ENCODE data around the gene SMARCAD1. TPM values are rescaled to one million over a fixed set of nuclear protein-coding genes. Genes with fewer than 3 reads are reported as not detected.

Gene SMARCAD1
- total RNA-seq, 2 experiments from 2014 or later, result 28.5 to 28.6 TPM

GRCh38 chr4:94298725-94299252, 91.1 kb downstream of the SMARCAD1 start:
- H3K4me3 Mint-ChIP-seq, result no peak overlapping the region
- H3K4me1 Mint-ChIP-seq (ENCODE audit: low read depth), result no peaks in the 10 kb centered on the region
- H3K27me3 Mint-ChIP-seq, result no peaks in the 10 kb centered on the region
- no peaks in the 10 kb centered on the region for H3K36me3 Mint-ChIP-seq (ENCODE audit: low read depth)
- intact Hi-C loops (cut with micrococcal nuclease), result no loop called here
- no peak for DNase-seq
- H3K9me3 Mint-ChIP-seq, result no peaks in the 10 kb centered on the region
- POLR2A ChIA-PET, result no interaction called here
- H3K27ac Mint-ChIP-seq, result no peak overlapping the region
- no peak for ATAC-seq
- TF ChIP-seq CTCF (IDR thresholded peaks at IDR 0.05), result no peak
- CTCF ChIA-PET, result interaction anchor here (1.8 kb wide), 1 partner anchor 108 kb away, joined by 5 read pairs; no protein-coding TSS in a partner anchor

- Mint-ChIP-seq H3K27ac (no peak overlapping the region), H3K27me3 (no peaks in the 10 kb centered on the region), H3K36me3 (ENCODE audit: low read depth) (no peaks in the 10 kb centered on the region), H3K9me3 (no peaks in the 10 kb centered on the region), H3K4me3 (no peak overlapping the region), H3K4me1 (ENCODE audit: low read depth) (no peaks in the 10 kb centered on the region)
- ChIA-PET POLR2A (interaction anchor here (1.1 kb wide), 1 partner anchor 35 kb away, joined by 3 read pairs; no protein-coding TSS in a partner anchor), CTCF (interaction anchor here (0.8 to 1.1 kb wide), 4 partner anchors 51 to 105 kb away, joined by 3 to 4 read pairs (median 3); no protein-coding TSS in a partner anchor)
- DNase-seq (no peak), ATAC-seq (no peak)
- intact Hi-C loops (cut with micrococcal nuclease), result no loop called here
- no peak for TF ChIP-seq CTCF (IDR thresholded peaks at IDR 0.05)
Measured at GRCh38 chr4:94302191-94302590, 94.5 kb downstream of the SMARCAD1 start.

GRCh38 chr4:94304365-94304971, 96.8 kb downstream of the SMARCAD1 start:
- DNase-seq (peak; percentile 27), ATAC-seq (no peak)
- POLR2A ChIA-PET, result no interaction called here
- CTCF ChIA-PET, result interaction anchor here (2.0 kb wide), 1 partner anchor 103 kb away, joined by 7 read pairs; no protein-coding TSS in a partner anchor
- H3K36me3 Mint-ChIP-seq (ENCODE audit: low read depth), result no peaks in the 10 kb centered on the region
- H3K27ac Mint-ChIP-seq, result no peak overlapping the region
- TF ChIP-seq CTCF (IDR thresholded peaks at IDR 0.05), result peak; percentile 72
- H3K27me3 Mint-ChIP-seq, result no peaks in the 10 kb centered on the region
- no peaks in the 10 kb centered on the region for H3K4me1 Mint-ChIP-seq (ENCODE audit: low read depth)
- no peak overlapping the region for H3K4me3 Mint-ChIP-seq
- no peaks in the 10 kb centered on the region for H3K9me3 Mint-ChIP-seq
- intact Hi-C loops (cut with micrococcal nuclease), result loop anchor here (1.0 kb wide), 1 partner anchor 85 kb away; no protein-coding TSS in a partner anchor

GRCh38 chr4:94305466-94306225, 98.0 kb downstream of the SMARCAD1 start:
- Mint-ChIP-seq H3K36me3 (ENCODE audit: low read depth) (no peaks in the 10 kb centered on the region), H3K4me1 (ENCODE audit: low read depth) (no peaks in the 10 kb centered on the region), H3K9me3 (peaks cover 2% of the 10 kb centered on the region), H3K27ac (no peak overlapping the region), H3K27me3 (no peaks in the 10 kb centered on the region), H3K4me3 (no peak overlapping the region)
- ChIA-PET POLR2A (interaction anchor here (1.5 kb wide), 1 partner anchor 55 kb away, joined by 3 read pairs; no protein-coding TSS in a partner anchor), CTCF (interaction anchor here (1.0 to 2.0 kb wide), 4 partner anchors 28 to 288 kb away, joined by 3 to 7 read pairs (median 4); no protein-coding TSS in a partner anchor)
- intact Hi-C loops (cut with micrococcal nuclease), result no loop called here
- ATAC-seq (no peak), DNase-seq (no peak)
- no peak for TF ChIP-seq CTCF (IDR thresholded peaks at IDR 0.05)
